H1 (cell line): Measurements from ENCODE around the gene NR4A1. TPM values are rescaled to one million over a fixed set of nuclear protein-coding genes. Genes with fewer than 3 reads are reported as not detected.

Experiments used
- CTCF ChIA-PET: fragments of 300-600 bp; sonication (Branson Sonifier 250); formaldehyde crosslinking; loops from one replicate; lab custom pipeline; 2021; ENCODE audit not compliant: partially characterized antibody; lab: Charles Lee
- POLR2A ChIA-PET: fragments of 300-600 bp; sonication (Branson Sonifier 250); formaldehyde crosslinking; loops from one replicate; lab custom pipeline; 2021; ENCODE audit warnings: inconsistent platforms; ENCODE audit not compliant: partially characterized antibody; lab: Charles Lee
- DNase-seq, 2 experiments: peaks; one replicate each; pipeline versions ENCODE4 v3.0.0 to v3.0.0-alpha.2; 2010 to 2022; ENCODE audit warnings: low spot score in 2 of 2, low read depth in 1 of 2, mixed read lengths in 1 of 2
- FAIRE-seq: peaks from 2 replicates; lab custom pipeline; 2011; peaks lifted over from hg19 to GRCh38; lab: Jason Lieb, UNC
- H2AFZ ChIP-seq: 2 replicates; pipeline ENCODE4 v1.8.1; 2012; ENCODE audit warnings: low read length, inconsistent platforms
- H2AK5ac ChIP-seq: 2 replicates; pipeline ENCODE4 v1.6.1; 2013; ENCODE audit warnings: low read depth, low read length
- H2BK120ac ChIP-seq: replicated peaks from 2 replicates; pipeline ENCODE3; 2013; ENCODE audit warnings: low read depth, low read length, inconsistent platforms
- H2BK12ac ChIP-seq: 2 replicates; pipeline ENCODE4 v1.6.1; 2013; ENCODE audit warnings: low read depth, low read length
- H2BK15ac ChIP-seq: 2 replicates; pipeline ENCODE4 v1.6.1; 2013; ENCODE audit warnings: low read length
- H2BK20ac ChIP-seq: 2 replicates; pipeline ENCODE4 v1.6.1; 2013; ENCODE audit warnings: low read length
- H2BK5ac ChIP-seq: 2 replicates; pipeline ENCODE4 v1.6.1; 2013; ENCODE audit warnings: low read depth, low read length
- H3K14ac ChIP-seq: 2 replicates; pipeline ENCODE4 v1.6.1; 2013; ENCODE audit warnings: inconsistent platforms; ENCODE audit not compliant: insufficient read length
- H3K18ac ChIP-seq: 2 replicates; pipeline ENCODE4 v1.6.1; 2013; ENCODE audit warnings: low read length; ENCODE audit errors: extremely low read depth
- H3K23ac ChIP-seq: 2 replicates; pipeline ENCODE4 v1.6.1; 2013; ENCODE audit warnings: inconsistent platforms; ENCODE audit not compliant: insufficient read length
- H3K23me2 ChIP-seq: 2 replicates; pipeline ENCODE4 v1.6.1; 2013; ENCODE audit warnings: low read depth, low read length
- H3K27ac ChIP-seq: 2 replicates; pipeline ENCODE4 v1.6.1; 2011; ENCODE audit warnings: low read depth, low read length, inconsistent platforms
- H3K27me3 ChIP-seq, 4 experiments: replicated peaks in 1 of 4; 1 replicate in 1 of 4; 2 replicates in 3 of 4; pipeline versions ENCODE4 v1.6.1 to v1.8.1; 2011 to 2013; ENCODE audit warnings: low read length in 3 of 4, mild to moderate bottlenecking in 3 of 4, inconsistent platforms in 2 of 4, mixed read lengths in 2 of 4, moderate library complexity in 1 of 4; ENCODE audit not compliant: control insufficient read depth in 3 of 4, insufficient read depth in 3 of 4; ENCODE audit errors: extremely low read depth in 1 of 4
- H3K36me3 ChIP-seq, 4 experiments: 2 replicates each; pipeline versions ENCODE4 v1.6.1 to v1.8.1; 2011 to 2013; ENCODE audit warnings: mild to moderate bottlenecking in 4 of 4, low read length in 3 of 4, moderate library complexity in 2 of 4, control low read depth in 1 of 4, inconsistent platforms in 1 of 4; ENCODE audit not compliant: insufficient read depth in 4 of 4, control insufficient read depth in 2 of 4
- H3K4ac ChIP-seq: replicated peaks from 2 replicates; pipeline ENCODE3; 2013; ENCODE audit warnings: low read length, low read depth, mixed read lengths, inconsistent platforms; ENCODE audit not compliant: insufficient read length
- H3K4me1 ChIP-seq, 4 experiments: replicated peaks in 1 of 4; 1 replicate in 1 of 4; 2 replicates in 3 of 4; pipeline versions ENCODE4 v1.6.1 to v1.8.1; 2011 to 2013; ENCODE audit warnings: low read length in 3 of 4, inconsistent platforms in 2 of 4, mixed read lengths in 1 of 4; ENCODE audit not compliant: insufficient read depth in 4 of 4, control insufficient read depth in 3 of 4
- H3K4me2 ChIP-seq, 2 experiments: 2 replicates each; pipeline versions ENCODE4 v1.6.1 to v1.8.1; 2011 to 2013; ENCODE audit warnings: low read depth in 2 of 2, low read length in 2 of 2, control low read depth in 1 of 2, inconsistent platforms in 1 of 2, mild to moderate bottlenecking in 1 of 2; ENCODE audit not compliant: insufficient read depth in 1 of 2
- H3K4me3 ChIP-seq, 4 experiments: fragments of 200-600, 300-600 bp in 1 of 4; sonication (generic), shearing (Covaris generic), sonication (Bioruptor Twin) in 1 of 4; 2 replicates each; pipeline versions ENCODE4 v1.5.1 to v1.8.1; 2011 to 2016; ENCODE audit warnings: low read length in 4 of 4, low read depth in 3 of 4, control low read depth in 2 of 4, inconsistent platforms in 2 of 4, mild to moderate bottlenecking in 2 of 4, mixed read lengths in 1 of 4, moderate library complexity in 1 of 4; ENCODE audit not compliant: insufficient read depth in 2 of 4; ENCODE audit errors: extremely low read depth in 1 of 4
- H3K56ac ChIP-seq: replicated peaks from 2 replicates; pipeline ENCODE3; 2013; ENCODE audit warnings: low read depth, mild to moderate bottlenecking, mixed read lengths, low read length, inconsistent platforms; ENCODE audit not compliant: insufficient read length
- H3K79me1 ChIP-seq: 2 replicates; pipeline ENCODE4 v1.6.1; 2013; ENCODE audit warnings: low read depth, low read length, control low read depth
- H3K79me2 ChIP-seq, 2 experiments: 2 replicates each; pipeline versions ENCODE4 v1.6.1 to v1.8.1; 2012 to 2013; ENCODE audit warnings: low read length in 2 of 2, mild to moderate bottlenecking in 2 of 2, inconsistent platforms in 1 of 2; ENCODE audit not compliant: insufficient read depth in 2 of 2, control insufficient read depth in 1 of 2
- H3K9ac ChIP-seq, 4 experiments: replicated peaks in 1 of 4; 1 replicate in 1 of 4; 2 replicates in 3 of 4; pipeline versions ENCODE4 v1.6.1 to v1.8.1; 2011 to 2013; ENCODE audit warnings: low read depth in 3 of 4, low read length in 3 of 4, control low read depth in 2 of 4, mild to moderate bottlenecking in 2 of 4, moderate library complexity in 2 of 4, inconsistent platforms in 1 of 4; ENCODE audit errors: extremely low read depth in 1 of 4
- H3K9me3 ChIP-seq, 2 experiments: 2 replicates each; pipeline versions ENCODE4 v1.6.1 to v1.8.1; 2012 to 2013; ENCODE audit warnings: mild to moderate bottlenecking in 2 of 2, moderate library complexity in 2 of 2, control low read depth in 1 of 2, inconsistent platforms in 1 of 2, low read depth in 1 of 2, low read length in 1 of 2, mixed read lengths in 1 of 2; ENCODE audit not compliant: insufficient read depth in 2 of 2
- H4K20me1 ChIP-seq, 2 experiments: replicated peaks in 1 of 2; 2 replicates each; pipeline versions ENCODE3 to v1.8.1; 2011 to 2013; ENCODE audit warnings: inconsistent platforms in 2 of 2, low read length in 2 of 2, mild to moderate bottlenecking in 1 of 2; ENCODE audit not compliant: insufficient read depth in 2 of 2, control insufficient read depth in 1 of 2
- H4K5ac ChIP-seq: 2 replicates; pipeline ENCODE4 v1.6.1; 2013; ENCODE audit warnings: low read length, low read depth, mixed read lengths, inconsistent platforms; ENCODE audit not compliant: insufficient read length
- H4K8ac ChIP-seq: 2 replicates; pipeline ENCODE4 v1.8.0; 2013; ENCODE audit warnings: mild to moderate bottlenecking, moderate library complexity, low read length, inconsistent platforms; ENCODE audit not compliant: insufficient read depth; ENCODE audit errors: extremely low read depth
- H4K91ac ChIP-seq: replicated peaks from 2 replicates; pipeline ENCODE3; 2013; ENCODE audit warnings: low read length, mixed read lengths, inconsistent platforms; ENCODE audit not compliant: insufficient read length
- BRCA1 ChIP-seq: IDR thresholded peaks from 2 replicates; pipeline ENCODE4 v1.6.1; 2012; ENCODE audit warnings: low read depth, low read length, improper control_type of control experiment
- CBX8 ChIP-seq: fragments of 300-800, 300-1000 bp; sonication (generic); IDR thresholded peaks from 2 replicates; pipeline ENCODE4 v1.7.1; 2016; ENCODE audit warnings: low read depth, low read length, borderline replicate concordance
- CEBPB ChIP-seq: IDR thresholded peaks from 2 replicates; pipeline ENCODE4 v1.6.1; 2012; ENCODE audit warnings: low read depth, low read length
- EGR1 ChIP-seq: IDR thresholded peaks from 2 replicates; pipeline ENCODE4 v1.6.1; 2011; ENCODE audit warnings: low read depth, low read length, borderline replicate concordance
- GABPA ChIP-seq: IDR thresholded peaks from 2 replicates; pipeline ENCODE4 v1.6.1; 2011; ENCODE audit warnings: mild to moderate bottlenecking, low read length, moderate library complexity, borderline replicate concordance; ENCODE audit not compliant: insufficient read depth
- RBBP5 ChIP-seq: IDR thresholded peaks from 2 replicates; pipeline ENCODE4 v1.7.1; 2012; ENCODE audit warnings: low read depth, mild to moderate bottlenecking, inconsistent platforms, low read length, moderate library complexity, borderline replicate concordance
- SIX5 ChIP-seq: IDR thresholded peaks from 2 replicates; pipeline ENCODE4 v1.6.1; 2011; ENCODE audit warnings: mild to moderate bottlenecking, low read depth, low read length
- YY1 ChIP-seq: IDR thresholded peaks from 2 replicates; pipeline ENCODE4 v1.6.1; 2011; ENCODE audit warnings: low read depth, mild to moderate bottlenecking, low read length
- WGBS, 2 experiments: shearing (Covaris generic) in 1 of 2; methylation state at CpG; one replicate each; pipeline versions ENCODE4 v1.1.6 to v1.1.7; 2013 to 2015; ENCODE audit warnings: low lambda C conversion rate in 2 of 2, mixed read lengths in 2 of 2, inconsistent platforms in 1 of 2, low coverage in 1 of 2, missing lambda C conversion rate in 1 of 2; ENCODE audit not compliant: insufficient replicate concordance in 2 of 2, insufficient coverage in 1 of 2, insufficient read length in 1 of 2; ENCODE audit errors: extremely low coverage in 1 of 2, missing lambda C conversion rate in 1 of 2; 5-methylcytosine and 5-hydroxymethylcytosine counted together
- polyA plus RNA-seq, 7 experiments: library from polyadenylated mRNA; depleted of rRNA in 3 of 7; stranded (reverse) in 5 of 7; unstranded in 2 of 7; fragments of >200 nt in 5 of 7; fragments of 200-250 nt in 2 of 7; gene quantifications; 1 replicate in 5 of 7; 2 replicates in 1 of 7; 4 replicates in 1 of 7; pipeline versions ENCODE4 v1.2.1 to v1.2.3, GENCODE V29; 2011 to 2013; ENCODE audit warnings: missing spikeins in 2 of 7, mixed read lengths in 2 of 7
- total RNA-seq: library from RNA; stranded (reverse); fragmentation: NEBNext Ultra II Directional; extraction: Animal tissue kit (Norgen Biotek cat#: 25700); gene quantifications from 2 replicates; pipeline ENCODE4 v1.2.1, GENCODE V29; 2021
- TF ChIP-seq, protein P1 (sequence below): IDR thresholded peaks from 2 replicates; pipeline ENCODE4 v1.6.1; 2012; ENCODE audit warnings: low read length, inconsistent platforms

NR4A1 gene
- total and polyA plus RNA-seq, 2 of the 8 experiments (the other 6 are each of a cell fraction or from before 2014, with no cell fraction given), result 18.7 to 23.3 TPM

DNA sequence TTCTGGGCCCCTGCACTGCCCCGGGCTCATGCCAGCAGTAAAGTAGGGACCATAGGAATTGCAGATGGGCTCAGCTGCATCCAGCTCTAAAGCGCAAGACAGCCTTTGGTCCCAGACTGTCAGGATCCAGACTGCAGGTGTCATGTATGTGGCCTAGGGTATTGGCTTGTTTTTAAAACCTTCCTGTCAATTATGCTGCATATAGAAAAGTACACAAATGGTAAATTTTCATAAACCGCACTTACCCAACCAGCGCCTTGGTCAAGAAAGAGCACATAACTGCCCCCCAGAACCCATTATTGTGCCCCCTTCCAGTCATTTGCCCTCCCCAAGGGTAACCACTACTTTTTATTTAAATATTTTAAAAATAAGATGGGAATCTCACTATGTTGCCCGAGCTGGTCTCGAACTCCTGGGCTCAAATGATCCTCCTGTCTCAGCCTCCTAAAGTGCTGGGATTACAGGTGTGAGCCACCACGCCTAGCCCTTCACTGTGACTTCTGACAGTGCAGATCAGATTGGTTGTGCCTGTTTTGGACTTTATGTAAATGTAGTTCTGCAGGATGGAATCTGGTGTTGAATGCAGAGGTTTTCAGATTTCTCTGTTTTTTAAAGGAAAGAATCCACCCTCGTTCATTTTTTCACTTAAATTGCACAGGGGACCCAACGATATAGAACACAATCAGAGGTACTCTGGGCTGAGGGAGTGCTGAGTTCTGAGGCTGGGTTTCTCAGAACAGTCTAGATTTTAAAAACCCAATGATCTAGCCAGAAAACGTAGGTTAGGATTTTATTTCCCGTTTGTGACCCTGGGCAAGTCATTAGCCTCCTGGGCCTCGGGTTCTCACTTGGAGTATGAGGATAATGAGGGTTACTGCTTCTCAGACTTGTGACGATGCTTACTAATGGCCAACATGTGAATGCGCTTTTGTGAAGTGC, 6.7 kb downstream of the NR4A1 start:
- WGBS, 2 experiments, result 88% methylated on average over 14 of the region's 14 CpGs; no CpG with 5 or more reads in 1 of the 2 experiments
- no peaks in the 10 kb centered on the region; a peak in 1 of 7 replicates for H3K4me1 ChIP-seq
- TF ChIP-seq CBX8 (no peak), BRCA1 (no peak), RBBP5 (no peak), YY1 (no peak), EGR1 (no peak), CEBPB (no peak), SIX5 (no peak), GABPA (no peak)
- TF ChIP-seq, protein P1, sequence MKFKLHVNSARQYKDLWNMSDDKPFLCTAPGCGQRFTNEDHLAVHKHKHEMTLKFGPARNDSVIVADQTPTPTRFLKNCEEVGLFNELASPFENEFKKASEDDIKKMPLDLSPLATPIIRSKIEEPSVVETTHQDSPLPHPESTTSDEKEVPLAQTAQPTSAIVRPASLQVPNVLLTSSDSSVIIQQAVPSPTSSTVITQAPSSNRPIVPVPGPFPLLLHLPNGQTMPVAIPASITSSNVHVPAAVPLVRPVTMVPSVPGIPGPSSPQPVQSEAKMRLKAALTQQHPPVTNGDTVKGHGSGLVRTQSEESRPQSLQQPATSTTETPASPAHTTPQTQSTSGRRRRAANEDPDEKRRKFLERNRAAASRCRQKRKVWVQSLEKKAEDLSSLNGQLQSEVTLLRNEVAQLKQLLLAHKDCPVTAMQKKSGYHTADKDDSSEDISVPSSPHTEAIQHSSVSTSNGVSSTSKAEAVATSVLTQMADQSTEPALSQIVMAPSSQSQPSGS, result no peak

More for the DNA sequence above, 6.7 kb downstream of the NR4A1 start:
- H3K9me3 ChIP-seq, result no peaks in the 10 kb centered on the region
- H3K23me2 ChIP-seq, result no peaks in the 10 kb centered on the region
- no peak overlapping the region for H4K8ac ChIP-seq
- H2AK5ac ChIP-seq, result no peak overlapping the region
- ChIA-PET POLR2A (interaction anchor here (1.1 to 1.7 kb wide), 4 partner anchors 12 to 18 kb away, joined by 3 to 8 read pairs (median 3); no protein-coding TSS in a partner anchor), CTCF (interaction anchor here (0.9 to 34.1 kb wide), 8 partner anchors 9 to 36 kb away, joined by 3 to 1022 read pairs (median 4); partner anchors contain the start of gene ATG101)
- no peak overlapping the region for H4K5ac ChIP-seq
- H2AFZ ChIP-seq, result no peak overlapping the region
- FAIRE-seq (no peak), DNase-seq (no peak)
- H3K4ac ChIP-seq, result no peak overlapping the region
- H2BK12ac ChIP-seq, result no peak overlapping the region
- no peak overlapping the region for H2BK5ac ChIP-seq
- H3K9ac ChIP-seq, result no peak overlapping the region
- no peak overlapping the region for H2BK15ac ChIP-seq
- H4K91ac ChIP-seq, result no peak overlapping the region
- peaks cover 0 to 9% (median 5%) of the 10 kb centered on the region in 4 experiments; a peak in 4 of 8 replicates for H3K36me3 ChIP-seq
- H3K4me2 ChIP-seq, result no peak overlapping the region
- no peak overlapping the region for H3K14ac ChIP-seq
- no peak overlapping the region for H3K23ac ChIP-seq
- no peaks in the 10 kb centered on the region for H3K79me2 ChIP-seq
- no peak overlapping the region for H2BK120ac ChIP-seq
- H2BK20ac ChIP-seq, result no peak overlapping the region
- H4K20me1 ChIP-seq, result peaks cover 2 to 8% of the 10 kb centered on the region in 2 experiments
- H3K56ac ChIP-seq, result no peak overlapping the region
- no peak overlapping the region for H3K4me3 ChIP-seq
- H3K27me3 ChIP-seq, result peaks cover 0 to 3% (median under 1%) of the 10 kb centered on the region in 4 experiments; a peak in 2 of 7 replicates
- H3K18ac ChIP-seq, result no peak overlapping the region
- no peak overlapping the region for H3K27ac ChIP-seq
- H3K79me1 ChIP-seq, result no peaks in the 10 kb centered on the region; the same call in 1 of the 2 replicates
